ENCODE data around the gene NLRP1. TPM values are rescaled to one million over a fixed set of nuclear protein-coding genes. Genes with fewer than 3 reads are reported as not detected.

NLRP1 gene
- total RNA-seq, 1 donor = 55.4 TPM

GRCh38 chr17:5558815-5559785 is 25.2 kb downstream of the NLRP1 start:
- no peak overlapping the region for H3K4me3 ChIP-seq (ENCODE audit: low read depth, low read length)
- DNase-seq (ENCODE audit: low read depth) = no peak
- no peak for TF ChIP-seq CTCF (IDR thresholded peaks at IDR 0.05; ENCODE audit: insufficient read depth, low read length)

GRCh38 chr17:5557990-5558389 is 26.3 kb downstream of the NLRP1 start:
- DNase-seq (ENCODE audit: low read depth) = no peak
- no peak overlapping the region for H3K4me3 ChIP-seq (ENCODE audit: low read depth, low read length)
- TF ChIP-seq CTCF (IDR thresholded peaks at IDR 0.05; ENCODE audit: insufficient read depth, low read length) = no peak

GRCh38 chr17:5557485-5557884 is 26.8 kb downstream of the NLRP1 start:
- H3K4me3 ChIP-seq (ENCODE audit: low read depth, low read length) = no peak overlapping the region
- DNase-seq (ENCODE audit: low read depth) = peak; percentile 67
- no peak for TF ChIP-seq CTCF (IDR thresholded peaks at IDR 0.05; ENCODE audit: insufficient read depth, low read length)

- TF ChIP-seq CTCF (IDR thresholded peaks at IDR 0.05; ENCODE audit: insufficient read depth, low read length) = no peak
- H3K4me3 ChIP-seq (ENCODE audit: low read depth, low read length) = no peak overlapping the region
- DNase-seq (ENCODE audit: low read depth) = peak; percentile 62
Observed at GRCh38 chr17:5555254-5555653, 29.1 kb downstream of the NLRP1 start.

GRCh38 chr17:5553479-5553878 is 30.8 kb downstream of the NLRP1 start:
- DNase-seq (ENCODE audit: low read depth) = no peak
- H3K4me3 ChIP-seq (ENCODE audit: low read depth, low read length) = no peak overlapping the region
- no peak for TF ChIP-seq CTCF (IDR thresholded peaks at IDR 0.05; ENCODE audit: insufficient read depth, low read length)

GRCh38 chr17:5552841-5553240 is 31.5 kb downstream of the NLRP1 start:
- DNase-seq (ENCODE audit: low read depth) = no peak
- H3K4me3 ChIP-seq (ENCODE audit: low read depth, low read length) = no peak overlapping the region
- no peak for TF ChIP-seq CTCF (IDR thresholded peaks at IDR 0.05; ENCODE audit: insufficient read depth, low read length)

Data from fibroblast of the aortic adventitia (primary cell).